Muscle of back (tissue), 11 donors: ENCODE results near the gene SRD5A1. TPM values are rescaled to one million over a fixed set of nuclear protein-coding genes. Genes with fewer than 3 reads are reported as not detected.
"Not testable (repeated sequence)": the region's sequence is repeated elsewhere in the genome, so short reads cannot be mapped to it uniquely, and the experiment has no call there.

Source experiments
- DNase-seq, 3 donors: peaks; one replicate each; pipeline versions ENCODE4 v3.0.0 to v3.0.0-alpha.2; 2013
- polyA plus RNA-seq, 10 donors: library from polyadenylated mRNA; unstranded; fragments of 120-200 nt; gene quantifications; one replicate each; pipeline ENCODE4 v1.2.1, GENCODE V29; 2013; ENCODE audit not compliant: insufficient read length in 10 of 10

The SRD5A1 gene
- polyA plus RNA-seq, 10 donors, result 8.4 to 13.2 (median 10.6) TPM

DNA sequence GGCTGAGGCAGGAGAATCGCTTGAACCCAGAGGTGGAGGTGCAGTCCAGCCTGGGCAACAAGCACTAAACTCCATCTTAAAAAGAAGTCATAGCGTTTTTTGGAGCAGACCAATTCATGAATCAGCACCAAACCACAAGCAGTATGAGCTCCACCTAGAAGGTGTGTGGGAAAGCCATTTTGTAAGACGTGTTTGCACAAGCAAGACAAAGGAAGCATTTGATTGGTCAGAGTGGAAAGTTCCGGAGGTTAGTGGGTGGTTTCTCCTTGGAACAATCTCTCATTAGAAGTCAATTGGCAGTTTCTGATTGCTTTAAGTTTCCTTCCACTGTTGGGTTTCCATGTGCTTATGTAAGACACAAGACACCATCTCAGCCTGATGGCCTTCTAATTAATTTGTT is 5.0 kb downstream of the SRD5A1 start:
- DNase-seq, result no peak

DNA sequence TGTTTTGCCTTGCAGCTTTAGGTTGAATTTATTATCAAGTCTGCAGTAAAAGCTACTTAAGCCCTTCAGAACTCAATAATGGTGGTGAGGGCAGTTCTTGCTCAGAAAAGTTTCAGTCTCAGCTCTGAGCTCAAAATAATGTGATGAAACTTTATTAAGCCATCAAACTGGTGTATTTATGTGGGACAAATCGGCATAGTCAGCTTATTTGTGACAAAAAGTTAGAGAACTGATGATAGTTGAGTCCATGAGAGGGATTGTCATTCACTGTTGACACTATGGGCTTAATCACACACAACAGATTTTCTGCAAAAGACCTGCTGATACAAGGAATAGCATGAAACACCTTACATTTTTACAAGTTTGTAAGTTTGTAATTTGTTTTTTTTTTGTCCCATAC is 9.4 kb downstream of the SRD5A1 start:
- no peak for DNase-seq

GRCh38 chr5:6644794-6645241 is 11.6 kb downstream of the SRD5A1 start:
- no peak for DNase-seq

GRCh38 chr5:6645571-6646362 is 12.5 kb downstream of the SRD5A1 start:
- DNase-seq, result not testable (repeated sequence)

GRCh38 chr5:6649186-6649585 is 15.9 kb downstream of the SRD5A1 start:
- DNase-seq, result no peak

- DNase-seq, result no peak
Observed at GRCh38 chr5:6649681-6650080, 16.4 kb downstream of the SRD5A1 start.

GRCh38 chr5:6652025-6652424 is 18.8 kb downstream of the SRD5A1 start:
- DNase-seq, result no peak

DNA sequence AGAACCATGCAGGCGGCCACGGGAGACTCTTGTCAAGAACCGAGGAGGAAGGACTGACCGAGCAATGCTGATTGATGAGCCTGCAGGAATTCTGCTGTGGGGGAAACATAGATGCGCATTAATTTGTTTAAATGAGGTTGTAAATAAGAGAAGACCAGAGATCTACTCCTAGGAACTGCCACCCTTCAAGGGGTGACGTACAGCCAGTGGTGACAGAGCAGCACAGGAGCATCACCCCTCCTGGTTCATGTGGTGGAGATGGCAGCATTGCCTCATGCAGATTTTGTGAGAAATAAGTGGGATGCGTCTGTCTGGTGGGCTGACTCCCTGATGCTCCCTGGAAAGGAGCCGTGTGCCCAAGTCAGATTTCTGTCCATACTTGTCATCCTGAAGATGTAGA is 22.2 kb downstream of the SRD5A1 start:
- no peak for DNase-seq

GRCh38 chr5:6656680-6657079 is 23.4 kb downstream of the SRD5A1 start:
- no peak for DNase-seq

DNA sequence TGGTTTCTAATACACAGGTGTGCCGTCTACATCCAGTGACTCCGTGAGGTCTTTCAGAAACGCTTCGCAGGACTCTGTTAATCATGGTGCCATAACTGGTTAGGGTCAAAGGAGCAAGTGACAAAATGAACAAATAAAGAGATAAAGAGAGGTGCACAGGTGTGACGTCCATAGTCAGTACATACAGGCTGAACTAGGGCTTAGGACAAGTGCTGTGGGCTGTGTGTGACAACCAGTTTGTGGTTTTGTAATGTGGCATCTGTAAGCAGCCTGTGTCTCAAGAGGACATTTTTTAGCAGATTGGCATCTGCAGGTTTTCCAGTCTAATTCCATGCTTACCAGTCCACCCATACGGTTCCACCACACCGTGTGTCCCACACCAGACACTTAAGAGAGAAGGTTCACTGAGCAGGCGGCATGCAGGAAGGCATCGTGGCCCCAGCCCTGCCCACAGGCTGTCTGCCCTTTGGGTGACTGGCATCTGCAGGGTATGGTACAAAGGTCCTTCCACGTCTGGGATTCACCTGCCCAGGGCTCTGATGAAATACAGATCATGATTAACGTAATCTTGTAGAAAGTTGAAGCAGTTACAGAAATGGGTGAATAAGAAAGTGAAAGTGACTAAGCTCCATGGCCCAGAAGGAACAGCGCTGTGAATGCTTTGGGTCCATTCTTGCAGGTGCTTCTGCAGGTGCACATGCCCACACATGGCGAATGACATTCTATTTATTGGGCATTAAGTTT is 26.9 kb downstream of the SRD5A1 start:
- DNase-seq, result no peak

DNA sequence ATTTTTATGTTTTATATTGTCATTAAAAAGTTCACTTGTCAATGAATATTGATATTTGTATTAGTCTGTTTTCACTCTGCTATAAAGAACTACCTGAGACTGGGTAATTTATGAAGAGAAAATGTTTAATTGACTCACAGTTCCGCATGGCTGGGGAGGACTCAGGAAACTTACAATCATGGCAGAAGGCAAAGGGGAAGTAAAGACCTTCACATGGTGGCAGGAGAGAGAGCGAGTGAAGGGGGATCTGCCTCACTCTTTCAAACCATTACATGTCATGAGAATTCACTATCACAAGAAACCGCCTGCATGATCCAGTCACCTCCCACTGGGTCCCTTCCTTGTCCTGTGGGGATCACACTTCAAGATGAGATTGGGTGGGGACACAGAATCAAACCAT is 27.4 kb downstream of the SRD5A1 start:
- DNase-seq, result no peak

- no peak for DNase-seq
Observed at GRCh38 chr5:6666762-6667161, 33.5 kb downstream of the SRD5A1 start.

DNA sequence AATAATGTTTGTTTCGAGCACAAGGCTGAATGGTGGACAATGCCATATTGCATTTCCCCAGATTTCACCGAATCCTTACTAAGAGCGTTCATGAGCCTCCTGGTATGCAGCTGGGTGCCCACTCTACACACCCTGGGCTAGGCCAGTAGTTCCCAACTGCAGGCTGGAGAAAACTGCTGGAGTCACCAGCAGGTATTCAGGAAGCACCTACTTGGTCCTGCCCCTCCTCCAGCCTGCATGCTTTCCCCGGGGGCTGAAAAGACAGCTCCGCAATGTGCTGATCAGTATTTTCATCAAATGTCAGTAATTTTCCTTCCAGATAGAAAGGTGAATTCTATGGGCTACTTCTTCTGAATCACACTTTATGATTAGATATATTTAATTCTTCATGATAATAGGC is 34.4 kb downstream of the SRD5A1 start:
- no peak for DNase-seq

DNA sequence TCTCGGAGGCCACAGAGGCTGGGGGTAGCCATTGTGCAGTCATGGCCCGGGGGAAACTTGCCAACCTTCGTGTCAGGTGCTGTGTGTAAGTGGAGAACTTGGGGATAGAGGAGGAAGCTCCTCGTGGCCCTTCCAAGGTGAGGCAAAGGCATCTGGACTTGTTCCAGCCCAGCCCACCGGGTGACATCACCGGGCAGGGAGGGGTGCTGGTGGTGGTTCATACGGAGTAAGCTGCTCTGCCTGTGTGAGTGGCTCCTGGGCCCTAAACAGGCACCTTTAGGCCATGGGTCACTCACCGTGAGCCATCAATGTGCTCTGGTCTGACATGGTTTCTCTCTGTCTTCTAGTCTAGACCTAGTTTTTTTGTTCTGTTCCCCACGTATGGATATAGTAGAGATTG is 35.5 kb downstream of the SRD5A1 start:
- DNase-seq, result not testable (repeated sequence)

DNA sequence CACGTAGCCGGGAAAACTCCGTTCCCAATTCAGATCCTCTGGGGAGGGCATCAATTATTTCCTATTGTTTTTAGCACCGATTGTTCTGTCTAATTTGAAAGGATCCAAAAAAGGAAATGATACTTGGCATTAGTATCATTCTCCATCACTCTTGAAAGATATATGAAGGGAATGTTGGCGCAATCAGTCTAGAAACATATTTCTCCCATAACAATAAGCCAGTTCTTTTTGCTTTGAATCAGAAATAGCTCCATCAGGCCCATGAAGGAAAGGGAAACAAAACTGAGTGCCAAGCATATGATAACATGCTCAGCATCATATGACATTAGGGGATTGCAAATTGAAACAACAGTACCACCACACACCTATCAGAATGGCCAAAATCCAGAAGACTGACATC is 39.8 kb downstream of the SRD5A1 start:
- DNase-seq, result no peak

GRCh38 chr5:6673963-6674362 is 40.7 kb downstream of the SRD5A1 start:
- no peak for DNase-seq

DNA sequence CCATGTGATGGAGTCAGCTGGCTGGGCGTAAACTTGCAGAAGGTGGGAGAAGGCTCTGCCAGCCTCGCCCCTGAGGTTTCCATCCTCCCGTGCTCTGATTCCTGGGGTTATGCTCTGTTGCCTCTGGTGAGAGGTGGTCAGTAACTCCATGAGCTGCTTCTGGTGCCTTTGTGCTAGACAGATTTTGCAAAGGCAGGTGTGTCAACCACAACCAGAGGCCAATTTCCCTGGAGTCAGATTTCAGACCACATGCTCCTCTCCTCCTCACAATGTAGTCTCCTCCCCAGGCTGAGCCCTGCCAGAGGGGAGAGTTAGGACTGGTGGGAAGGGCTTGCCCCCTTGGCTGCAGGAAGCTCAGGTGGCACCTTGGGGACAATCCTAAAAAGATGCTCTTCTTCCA is 41.2 kb downstream of the SRD5A1 start:
- DNase-seq, result no peak

GRCh38 chr5:6674886-6675285 is 41.6 kb downstream of the SRD5A1 start:
- DNase-seq, result no peak

GRCh38 chr5:6675784-6676491 is 42.7 kb downstream of the SRD5A1 start:
- no peak for DNase-seq

DNA sequence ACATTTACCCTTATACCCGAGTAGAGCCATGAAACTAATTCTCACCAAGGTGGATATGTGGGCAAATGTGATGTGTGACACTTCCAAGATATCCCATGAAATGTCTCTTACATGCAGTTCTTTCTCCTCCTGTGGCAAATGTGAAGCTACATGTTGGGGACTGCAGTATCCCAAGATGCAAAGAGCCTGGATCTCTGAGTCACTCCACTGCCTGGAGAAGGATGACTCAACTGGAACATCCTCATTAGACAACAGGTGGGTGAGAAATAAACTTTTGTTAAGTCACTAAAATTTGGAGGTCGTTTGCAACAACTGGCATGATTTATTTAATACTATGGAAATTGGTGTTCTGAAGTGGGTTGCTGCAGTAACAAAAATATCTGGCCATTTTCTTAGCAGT is 43.5 kb downstream of the SRD5A1 start:
- no peak for DNase-seq

DNA sequence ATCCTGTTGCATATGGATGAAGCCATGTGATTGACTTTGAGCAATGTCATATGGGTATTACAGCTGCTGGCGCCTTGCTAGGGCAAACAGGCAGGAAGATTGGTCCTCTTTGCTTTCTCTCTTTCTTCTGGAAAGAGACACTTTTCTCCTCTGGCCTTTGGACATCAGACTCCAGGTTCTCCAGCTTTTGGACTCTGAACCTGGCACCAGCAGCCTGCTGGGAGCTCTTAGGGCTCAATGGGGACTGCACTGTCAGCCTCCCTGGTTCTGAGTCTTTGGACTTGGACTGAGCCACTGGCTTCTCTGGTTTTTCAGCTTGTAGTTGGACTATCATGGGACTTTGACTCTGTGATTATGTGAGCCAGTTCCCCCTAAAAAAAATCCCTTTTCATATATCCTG is 45.1 kb downstream of the SRD5A1 start:
- DNase-seq, result no peak

- no peak for DNase-seq
Observed at GRCh38 chr5:6680922-6681321, 47.7 kb downstream of the SRD5A1 start.

DNA sequence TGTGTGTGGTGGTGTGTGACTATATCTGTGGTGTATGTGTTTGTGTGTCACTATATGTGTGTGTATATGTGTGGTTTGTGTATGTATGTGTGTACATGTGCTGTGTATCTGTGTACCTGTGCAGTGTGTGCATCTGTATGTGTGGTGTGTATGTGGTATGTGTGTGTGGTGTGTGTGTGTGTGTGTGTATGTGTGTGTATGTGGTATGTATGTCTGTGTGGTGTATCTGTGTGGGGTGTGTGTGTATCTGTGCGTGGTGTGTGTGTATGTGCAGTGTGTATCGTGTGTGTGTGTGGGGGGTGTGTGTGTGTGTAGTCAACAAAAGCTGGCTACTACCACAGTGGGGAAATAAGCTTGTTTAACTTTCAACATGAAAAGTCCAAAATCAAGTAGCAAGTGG is 48.4 kb downstream of the SRD5A1 start:
- DNase-seq, result no peak
